ENCODE measurements around the gene RPP25. TPM values are rescaled to one million over a fixed set of nuclear protein-coding genes. Genes with fewer than 3 reads are reported as not detected.

Gene RPP25
- total and polyA plus RNA-seq, 2 of the 13 experiments (the other 11 are each of a cell fraction or from before 2014, with no cell fraction given) = 0.05 to 0.11 TPM

- TF ChIP-seq ZBTB34 (CRISPR knock-in tag; IDR thresholded peaks at IDR 0.05) (0 out of 2 replicates have a peak, but pooled peaks have one; percentile 62), MBNL3 (CRISPR knock-in tag; conservative IDR thresholded peaks at IDR 0.05) (no peak), SUZ12 (IDR thresholded peaks at IDR 0.05; ENCODE audit: low read depth, low read length) (no peak), HES4 (CRISPR knock-in tag; IDR thresholded peaks at IDR 0.05; ENCODE audit: borderline replicate concordance) (peak; percentile 92), ZNF124 (CRISPR knock-in tag; IDR thresholded peaks at IDR 0.05) (no peak), SPEN (CRISPR knock-in tag; IDR thresholded peaks at IDR 0.05; ENCODE audit: low read depth) (peak; percentile 70), ZSCAN12 (CRISPR knock-in tag; IDR thresholded peaks at IDR 0.05) (no peak), ZKSCAN8 (CRISPR knock-in tag; IDR thresholded peaks at IDR 0.05; ENCODE audit: borderline replicate concordance) (no peak), THYN1 (CRISPR knock-in tag; IDR thresholded peaks at IDR 0.05; ENCODE audit: borderline replicate concordance, low read depth) (no peak), SAP130 (CRISPR knock-in tag; IDR thresholded peaks at IDR 0.05; ENCODE audit: low read depth) (peak; percentile 94), ZNF207 (IDR thresholded peaks at IDR 0.05; ENCODE audit: borderline replicate concordance) (no peak), HHEX (CRISPR knock-in tag; IDR thresholded peaks at IDR 0.05) (no peak), ZNF530 (CRISPR knock-in tag; IDR thresholded peaks at IDR 0.05; ENCODE audit: low read depth) (no peak), FOXP1 (IDR thresholded peaks at IDR 0.05) (no peak), FOXP1 (CRISPR knock-in tag; IDR thresholded peaks at IDR 0.05) (no peak), KDM4B (CRISPR knock-in tag; IDR thresholded peaks at IDR 0.05) (no peak), PTBP1 (IDR thresholded peaks at IDR 0.05; ENCODE audit: low read depth, low read length, poor library complexity, severe bottlenecking) (peak; percentile 35), TFAP4 (IDR thresholded peaks at IDR 0.05; ENCODE audit: borderline replicate concordance, low read depth) (peak; percentile 66; the same call in 1 of the 2 replicates), AGO2 (optimal IDR thresholded peaks at IDR 0.05; ENCODE audit: low read depth, low read length) (peak; percentile 84), DZIP1 (CRISPR knock-in tag; IDR thresholded peaks at IDR 0.05) (0 out of 2 replicates have a peak, but pooled peaks have one; percentile 59), ZBTB44 (CRISPR knock-in tag; IDR thresholded peaks at IDR 0.05) (no peak), NRL (CRISPR knock-in tag; IDR thresholded peaks at IDR 0.05; ENCODE audit: borderline replicate concordance) (peak; percentile 82; the same call in 1 of the 2 replicates), ZGPAT (CRISPR knock-in tag; IDR thresholded peaks at IDR 0.05) (peak; percentile 95)
Observed at GRCh38 chr15:74937590-74938371, 18.8 kb downstream of the RPP25 start, which contains the start of gene COX5A (continued).

Data from HepG2 (cell line).